Small intestine (tissue), 7 donors: ENCODE data around the gene PCBP3. TPM values are rescaled to one million over a fixed set of nuclear protein-coding genes. Genes with fewer than 3 reads are reported as not detected.
"Not testable (repeated sequence)": the region's sequence is repeated elsewhere in the genome, so short reads cannot be mapped to it uniquely, and the experiment has no call there.

Source experiments
- DNase-seq, 2 donors: peaks; one replicate each; pipeline versions ENCODE4 v3.0.0 to v3.0.0-alpha.2; 2013
- FAIRE-seq: peaks from 2 replicates; lab custom pipeline; 2012; peaks lifted over from hg19 to GRCh38; lab: Jason Lieb, UNC
- H3K27ac ChIP-seq, 3 donors: one replicate each; pipeline ENCODE4 v1.5.1; 2013; ENCODE audit warnings: low read length in 2 of 3, mild to moderate bottlenecking in 2 of 3, control low read depth in 1 of 3, inconsistent platforms in 1 of 3, low read depth in 1 of 3, moderate library complexity in 1 of 3
- H3K27me3 ChIP-seq, 3 donors: one replicate each; pipeline ENCODE4 v1.6.1; 2013; ENCODE audit warnings: low read length in 3 of 3, inconsistent platforms in 1 of 3; ENCODE audit not compliant: control insufficient read depth in 3 of 3, insufficient read depth in 3 of 3
- H3K36me3 ChIP-seq, 3 donors: one replicate each; pipeline ENCODE4 v1.6.1; 2013; ENCODE audit warnings: low read length in 3 of 3, inconsistent platforms in 1 of 3, low read depth in 1 of 3, mild to moderate bottlenecking in 1 of 3, moderate library complexity in 1 of 3; ENCODE audit not compliant: control insufficient read depth in 3 of 3, insufficient read depth in 2 of 3
- H3K4me1 ChIP-seq, 3 donors: one replicate each; pipeline ENCODE4 v1.6.1; 2013; ENCODE audit warnings: low read length in 2 of 3, inconsistent platforms in 1 of 3, low read depth in 1 of 3, mild to moderate bottlenecking in 1 of 3, moderate library complexity in 1 of 3; ENCODE audit not compliant: control insufficient read depth in 3 of 3, insufficient read depth in 2 of 3
- H3K4me3 ChIP-seq, 3 donors: one replicate each; pipeline ENCODE4 v1.5.1; 2013; ENCODE audit warnings: low read length in 3 of 3, control low read depth in 1 of 3, inconsistent platforms in 1 of 3, low read depth in 1 of 3, mild to moderate bottlenecking in 1 of 3, moderate library complexity in 1 of 3
- H3K9me3 ChIP-seq, 2 donors: one replicate each; pipeline ENCODE4 v1.6.1; 2013; ENCODE audit warnings: low read depth in 1 of 2, low read length in 1 of 2; ENCODE audit not compliant: control insufficient read depth in 2 of 2, insufficient read depth in 1 of 2
- WGBS, 3 donors: extraction: QIAGEN DNeasy Blood & Tissue Kit; methylation state at CpG; one replicate each; pipeline ENCODE4 v1.1.7; 2013; 5-methylcytosine and 5-hydroxymethylcytosine counted together
- polyA plus RNA-seq, 4 donors: library from polyadenylated mRNA; stranded (reverse) in 3 of 4; unstranded in 1 of 4; fragments of 200-250 nt in 3 of 4; fragments of 120-200 nt in 1 of 4; gene quantifications; one replicate each; pipeline versions ENCODE4 v1.2.1 to v1.2.3, GENCODE V29; 2013
- donor health status: healthy with polysubstance abuse.
- donor health status: control.
- donor health status: control.
- donor health status: Bipolar disorder and iron deficiency.
- donor health status: healthy.

Gene PCBP3
- polyA plus RNA-seq, 4 donors = 0.81 to 8.2 (median 1.0) TPM; not detected in 1

GRCh38 chr21:45876381-45877170, 233.1 kb downstream of the PCBP3 start:
- Histone ChIP-seq H3K9me3 (no peaks in the 10 kb centered on the region), H3K27ac (peak overlapping the region in 1 of 3 donors; percentile 65), H3K4me3 (no peak overlapping the region), H3K36me3 (no peaks in the 10 kb centered on the region), H3K27me3 (no peaks in the 10 kb centered on the region), H3K4me1 (peaks cover 0 to 3% (median 0%) of the 10 kb centered on the region in 3 donors)
- 75 to 78% (median 78%) methylated on average over 22 to 28 of the region's 28 CpGs for WGBS, 3 donors
- FAIRE-seq (no peak), DNase-seq (no peak)

- 56 to 67% (median 59%) methylated on average over 6 of the region's 6 CpGs for WGBS, 3 donors
- H3K27me3 ChIP-seq = no peaks in the 10 kb centered on the region
- H3K36me3 ChIP-seq = no peaks in the 10 kb centered on the region
- no peak for FAIRE-seq
- H3K27ac ChIP-seq = no peak overlapping the region
- DNase-seq = no peak
- H3K9me3 ChIP-seq = no peaks in the 10 kb centered on the region
- no peak overlapping the region for H3K4me3 ChIP-seq
- H3K4me1 ChIP-seq = peaks cover 0 to 3% (median 0%) of the 10 kb centered on the region in 3 donors
Observed at GRCh38 chr21:45877171-45877438, 233.6 kb downstream of the PCBP3 start.

GRCh38 chr21:45877821-45878469, 234.4 kb downstream of the PCBP3 start:
- H3K36me3 ChIP-seq = no peaks in the 10 kb centered on the region
- DNase-seq (no peak), FAIRE-seq (no peak)
- no peak overlapping the region for H3K4me3 ChIP-seq
- H3K9me3 ChIP-seq = no peaks in the 10 kb centered on the region
- peaks cover 0 to 3% (median 0%) of the 10 kb centered on the region in 3 donors for H3K4me1 ChIP-seq
- no peaks in the 10 kb centered on the region for H3K27me3 ChIP-seq
- 66 to 76% (median 72%) methylated on average over 9 of the region's 9 CpGs for WGBS, 3 donors
- H3K27ac ChIP-seq = no peak overlapping the region

GRCh38 chr21:45880097-45881068, 236.9 kb downstream of the PCBP3 start:
- no peak for FAIRE-seq
- 47 to 55% (median 52%) methylated on average over 29 of the region's 29 CpGs for WGBS, 3 donors
- H3K4me1 ChIP-seq = no peaks in the 10 kb centered on the region

GRCh38 chr21:45882645-45883044, 239.1 kb downstream of the PCBP3 start:
- DNase-seq (no peak), FAIRE-seq (no peak)
- H3K36me3 ChIP-seq = no peaks in the 10 kb centered on the region
- H3K4me3 ChIP-seq = no peak overlapping the region
- H3K4me1 ChIP-seq = no peaks in the 10 kb centered on the region
- WGBS, 3 donors = 71 to 78% (median 77%) methylated on average over 8 of the region's 8 CpGs
- H3K27ac ChIP-seq = no peak overlapping the region
- H3K27me3 ChIP-seq = no peaks in the 10 kb centered on the region
- no peaks in the 10 kb centered on the region for H3K9me3 ChIP-seq

More at GRCh38 chr21:45880097-45881068, 236.9 kb downstream of the PCBP3 start:
- peak; percentile 74 for DNase-seq
- H3K36me3 ChIP-seq = no peaks in the 10 kb centered on the region
- no peak overlapping the region for H3K27ac ChIP-seq
- no peaks in the 10 kb centered on the region for H3K9me3 ChIP-seq
- H3K4me3 ChIP-seq = no peak overlapping the region
- H3K27me3 ChIP-seq = no peaks in the 10 kb centered on the region

- Histone ChIP-seq H3K27me3 (no peaks in the 10 kb centered on the region), H3K4me1 (no peaks in the 10 kb centered on the region), H3K9me3 (no peaks in the 10 kb centered on the region), H3K4me3 (no peak overlapping the region), H3K27ac (no peak overlapping the region), H3K36me3 (no peaks in the 10 kb centered on the region)
- DNase-seq (no peak), FAIRE-seq (no peak)
- 80 to 84% (median 80%) methylated on average over 4 of the region's 4 CpGs for WGBS, 3 donors
Observed at GRCh38 chr21:45883090-45883489, 239.6 kb downstream of the PCBP3 start.

GRCh38 chr21:45885597-45885929, 242.0 kb downstream of the PCBP3 start:
- FAIRE-seq (no peak), DNase-seq (no peak)
- Histone ChIP-seq H3K4me3 (no peak overlapping the region), H3K36me3 (no peaks in the 10 kb centered on the region), H3K4me1 (no peaks in the 10 kb centered on the region), H3K9me3 (no peaks in the 10 kb centered on the region), H3K27me3 (peaks cover 0 to 2% (median 0%) of the 10 kb centered on the region in 3 donors), H3K27ac (no peak overlapping the region)
- 75 to 82% (median 80%) methylated on average over 3 of the region's 3 CpGs for WGBS, 3 donors

GRCh38 chr21:45885930-45886601, 242.5 kb downstream of the PCBP3 start:
- not testable (repeated sequence) for FAIRE-seq

More at GRCh38 chr21:45885930-45886601, 242.5 kb downstream of the PCBP3 start:
- WGBS, 3 donors = 45 to 61% (median 54%) methylated on average over 21 of the region's 21 CpGs
- DNase-seq, H3K4me1 ChIP-seq, H3K27me3 ChIP-seq, H3K9me3 ChIP-seq, H3K4me3 ChIP-seq, H3K36me3 ChIP-seq: not testable (repeated sequence)
- H3K27ac ChIP-seq = peak overlapping the region in 2 of 3 donors; percentile 22 to 56
